Esophagus muscularis mucosa (tissue), 4 donors: Measurements from ENCODE around the gene CPEB3. TPM values are rescaled to one million over a fixed set of nuclear protein-coding genes. Genes with fewer than 3 reads are reported as not detected.

Experiments
- DNase-seq: peaks from one replicate; pipeline ENCODE4 v3.0.0-alpha.2; 2017; ENCODE audit errors: extremely low spot score
- H3K27ac ChIP-seq, 4 donors: fragments of 200-600 bp; sonication (generic); replicated peaks in 1 of 4; 1 replicate in 3 of 4; 2 replicates in 1 of 4; pipeline ENCODE4 v1.5.1; 2016 to 2019; ENCODE audit warnings: mild to moderate bottlenecking in 1 of 4
- H3K27me3 ChIP-seq, 4 donors: fragments of 200-600 bp; sonication (generic); one replicate each; pipeline versions ENCODE4 v1.5.1 to v1.6.0; 2016 to 2019
- H3K36me3 ChIP-seq, 4 donors: fragments of 200-600 bp; sonication (generic); one replicate each; pipeline ENCODE4 v1.5.1; 2016 to 2019
- H3K4me1 ChIP-seq, 4 donors: fragments of 200-600 bp; sonication (generic); one replicate each; pipeline ENCODE4 v1.5.1; 2016 to 2019
- H3K4me3 ChIP-seq, 4 donors: fragments of 200-600 bp; sonication (generic); 1 replicate in 2 of 4; 2 replicates in 2 of 4; pipeline ENCODE4 v1.5.1; 2016 to 2019; ENCODE audit warnings: mild to moderate bottlenecking in 4 of 4, moderate library complexity in 1 of 4
- H3K9me3 ChIP-seq, 4 donors: fragments of 200-600 bp; sonication (generic); 1 replicate in 3 of 4; 2 replicates in 1 of 4; pipeline ENCODE4 v1.5.1; 2016 to 2019
- CTCF ChIP-seq, 3 experiments: fragments of 200-600 bp in 2 of 3; fragments of 450-650 bp in 1 of 3; sonication (generic) in 2 of 3; IDR thresholded peaks; one replicate each; pipeline ENCODE4 v1.5.1; 2017 to 2019; ENCODE audit warnings: antibody characterized with exemption in 3 of 3, mild to moderate bottlenecking in 2 of 3, moderate library complexity in 1 of 3
- EP300 ChIP-seq: sonication (generic); formaldehyde crosslinking; IDR thresholded peaks from one replicate; pipeline ENCODE4 v1.6.1; 2017; ENCODE audit warnings: antibody characterized with exemption
- POLR2A ChIP-seq: fragments of 450-650 bp; IDR thresholded peaks from one replicate; pipeline ENCODE4 v1.6.1; 2017; ENCODE audit warnings: antibody characterized with exemption, moderate library complexity, mild to moderate bottlenecking, low read depth
- POLR2AphosphoS5 ChIP-seq, 2 donors: sonication (generic); formaldehyde crosslinking; IDR thresholded peaks; one replicate each; pipeline ENCODE4 v1.6.1; 2017; ENCODE audit warnings: antibody characterized with exemption in 2 of 2
- WGBS: methylation state at CpG from one replicate; pipeline ENCODE4 v1.1.5; 2018; 5-methylcytosine and 5-hydroxymethylcytosine counted together
- intact Hi-C: fragments of 100-400 bp; cut with DNase I; formaldehyde crosslinking; loops from one replicate; pipeline ENCODE4 v1.15.1; 2023
- total RNA-seq, 4 donors: library from RNA; depleted of rRNA; stranded (reverse); fragments of >200 nt; gene quantifications; one replicate each; pipeline versions ENCODE4 v1.1.0 to v1.2.1, GENCODE V29; 2016

The CPEB3 gene
- total RNA-seq, 4 donors from 2014 or later, result 6.8 to 11.0 (median 10.4) TPM

GRCh38 chr10:92164036-92164696, 126.7 kb downstream of the CPEB3 start:
- Histone ChIP-seq H3K27ac (no peak overlapping the region), H3K4me1 (no peaks in the 10 kb centered on the region), H3K36me3 (peaks cover 0 to 14% (median 7%) of the 10 kb centered on the region in 4 donors), H3K4me3 (no peak overlapping the region), H3K27me3 (no peaks in the 10 kb centered on the region), H3K9me3 (peaks cover 0 to 13% (median 10%) of the 10 kb centered on the region in 4 donors)
- intact Hi-C loops, result no loop called here
- 72% methylated on average over 5 of the region's 5 CpGs for WGBS
- TF ChIP-seq POLR2AphosphoS5 (IDR thresholded peaks at IDR 0.05) (no peak), POLR2A (no peak), EP300 (no peak)
- DNase-seq, result no peak

- Histone ChIP-seq H3K27ac (no peak overlapping the region), H3K4me1 (no peaks in the 10 kb centered on the region), H3K36me3 (peaks cover 0 to 14% (median 7%) of the 10 kb centered on the region in 4 donors), H3K27me3 (no peaks in the 10 kb centered on the region), H3K9me3 (peaks cover 0 to 13% (median 10%) of the 10 kb centered on the region in 4 donors), H3K4me3 (no peak overlapping the region)
- intact Hi-C loops, result no loop called here
- 97% methylated on average over 2 of the region's 2 CpGs for WGBS
- no peak for DNase-seq
- TF ChIP-seq CTCF (IDR thresholded peaks at IDR 0.05) (no peak), EP300 (no peak), POLR2AphosphoS5 (IDR thresholded peaks at IDR 0.05) (no peak), POLR2A (no peak)
Observed at GRCh38 chr10:92162541-92162940, 128.3 kb downstream of the CPEB3 start.

GRCh38 chr10:92156874-92157773, 133.8 kb downstream of the CPEB3 start:
- no peak for TF ChIP-seq CTCF (IDR thresholded peaks at IDR 0.05)
- no peak for TF ChIP-seq POLR2A
- no peak for TF ChIP-seq EP300
- TF ChIP-seq POLR2AphosphoS5 (IDR thresholded peaks at IDR 0.05), result no peak
- intact Hi-C loops, result no loop called here
- H3K27me3 ChIP-seq, result no peaks in the 10 kb centered on the region
- H3K36me3 ChIP-seq, result no peaks in the 10 kb centered on the region
- no peak for DNase-seq
- 68% methylated on average over 8 of the region's 8 CpGs for WGBS
- H3K4me1 ChIP-seq, result peaks cover 0 to 11% (median 9%) of the 10 kb centered on the region in 4 donors
- no peak overlapping the region for H3K4me3 ChIP-seq
- H3K9me3 ChIP-seq, result no peaks in the 10 kb centered on the region
- H3K27ac ChIP-seq, result no peak overlapping the region

- Histone ChIP-seq H3K9me3 (no peaks in the 10 kb centered on the region), H3K4me3 (no peak overlapping the region), H3K27ac (no peak overlapping the region), H3K36me3 (no peaks in the 10 kb centered on the region), H3K4me1 (peaks cover 43 to 69% (median 56%) of the 10 kb centered on the region in 4 donors), H3K27me3 (no peaks in the 10 kb centered on the region)
- no peak for DNase-seq
- intact Hi-C loops, result no loop called here
- TF ChIP-seq POLR2AphosphoS5 (IDR thresholded peaks at IDR 0.05) (no peak), POLR2A (no peak), EP300 (no peak), CTCF (IDR thresholded peaks at IDR 0.05) (no peak)
Observed at GRCh38 chr10:92150823-92151222, 140.1 kb downstream of the CPEB3 start.

GRCh38 chr10:92149261-92149660, 141.6 kb downstream of the CPEB3 start:
- Histone ChIP-seq H3K36me3 (no peaks in the 10 kb centered on the region), H3K4me3 (no peak overlapping the region), H3K27me3 (no peaks in the 10 kb centered on the region), H3K9me3 (no peaks in the 10 kb centered on the region), H3K4me1 (peaks cover 50 to 77% (median 66%) of the 10 kb centered on the region in 4 donors), H3K27ac (peak overlapping the region in 3 of 4 donors; percentile 1 to 60 (median 42))
- WGBS, result 50% methylated on average over 1 of the region's 1 CpG
- no peak for DNase-seq
- TF ChIP-seq POLR2A, result no peak
- no peak for TF ChIP-seq EP300
- TF ChIP-seq POLR2AphosphoS5 (IDR thresholded peaks at IDR 0.05), result no peak
- TF ChIP-seq CTCF (IDR thresholded peaks at IDR 0.05), result no peak
- intact Hi-C loops, result no loop called here
